ENCODE data around the gene DNA2. TPM values are rescaled to one million over a fixed set of nuclear protein-coding genes. Genes with fewer than 3 reads are reported as not detected.

DNA2 gene
- total and polyA plus RNA-seq, 2 of the 13 experiments (the other 11 are each of a cell fraction or from before 2014, with no cell fraction given): 4.8 to 27.3 TPM

DNA sequence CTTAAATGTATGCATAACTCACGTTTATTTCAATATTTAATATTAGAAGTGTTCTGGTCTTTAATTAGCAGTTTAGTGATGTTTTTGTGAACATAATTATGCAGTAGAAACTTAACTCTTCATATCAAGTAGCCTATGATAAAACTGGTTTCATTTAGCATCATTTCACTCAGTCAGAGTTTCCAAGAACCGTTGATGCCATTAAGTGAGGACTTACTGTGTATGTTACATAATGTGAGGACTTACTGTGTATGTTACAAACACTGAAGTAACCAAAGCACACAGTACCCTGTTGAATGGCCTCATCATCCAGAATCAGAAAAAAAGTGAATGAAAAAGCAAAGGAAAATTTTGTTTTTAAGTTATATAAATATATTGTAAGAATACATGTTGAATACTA lies 106.2 kb downstream of the DNA2 start:
- POLR2A ChIA-PET: no interaction called here
- no peaks in the 10 kb centered on the region for H3K9me3 ChIP-seq (ENCODE audit: low read length)
- no peaks in the 10 kb centered on the region for H3K79me2 ChIP-seq (ENCODE audit: insufficient read depth, low read length)
- H3K4me2 ChIP-seq (ENCODE audit: low read depth, low read length): no peak overlapping the region
- no peaks in the 10 kb centered on the region for H4K20me1 ChIP-seq (ENCODE audit: insufficient read depth, low read length)
- CTCF ChIA-PET (ENCODE audit: low intra/inter-chr PET ratio, low total read pairs): no interaction called here
- TF ChIP-seq ESRRA (CRISPR knock-in tag; IDR thresholded peaks at IDR 0.05; ENCODE audit: low read depth): no peak
- no peak for TF ChIP-seq JUNB (CRISPR knock-in tag; IDR thresholded peaks at IDR 0.05; ENCODE audit: borderline replicate concordance)
- no peak for TF ChIP-seq HCFC1 (IDR thresholded peaks at IDR 0.05; ENCODE audit: low read depth, low read length)
- TF ChIP-seq, protein P1, sequence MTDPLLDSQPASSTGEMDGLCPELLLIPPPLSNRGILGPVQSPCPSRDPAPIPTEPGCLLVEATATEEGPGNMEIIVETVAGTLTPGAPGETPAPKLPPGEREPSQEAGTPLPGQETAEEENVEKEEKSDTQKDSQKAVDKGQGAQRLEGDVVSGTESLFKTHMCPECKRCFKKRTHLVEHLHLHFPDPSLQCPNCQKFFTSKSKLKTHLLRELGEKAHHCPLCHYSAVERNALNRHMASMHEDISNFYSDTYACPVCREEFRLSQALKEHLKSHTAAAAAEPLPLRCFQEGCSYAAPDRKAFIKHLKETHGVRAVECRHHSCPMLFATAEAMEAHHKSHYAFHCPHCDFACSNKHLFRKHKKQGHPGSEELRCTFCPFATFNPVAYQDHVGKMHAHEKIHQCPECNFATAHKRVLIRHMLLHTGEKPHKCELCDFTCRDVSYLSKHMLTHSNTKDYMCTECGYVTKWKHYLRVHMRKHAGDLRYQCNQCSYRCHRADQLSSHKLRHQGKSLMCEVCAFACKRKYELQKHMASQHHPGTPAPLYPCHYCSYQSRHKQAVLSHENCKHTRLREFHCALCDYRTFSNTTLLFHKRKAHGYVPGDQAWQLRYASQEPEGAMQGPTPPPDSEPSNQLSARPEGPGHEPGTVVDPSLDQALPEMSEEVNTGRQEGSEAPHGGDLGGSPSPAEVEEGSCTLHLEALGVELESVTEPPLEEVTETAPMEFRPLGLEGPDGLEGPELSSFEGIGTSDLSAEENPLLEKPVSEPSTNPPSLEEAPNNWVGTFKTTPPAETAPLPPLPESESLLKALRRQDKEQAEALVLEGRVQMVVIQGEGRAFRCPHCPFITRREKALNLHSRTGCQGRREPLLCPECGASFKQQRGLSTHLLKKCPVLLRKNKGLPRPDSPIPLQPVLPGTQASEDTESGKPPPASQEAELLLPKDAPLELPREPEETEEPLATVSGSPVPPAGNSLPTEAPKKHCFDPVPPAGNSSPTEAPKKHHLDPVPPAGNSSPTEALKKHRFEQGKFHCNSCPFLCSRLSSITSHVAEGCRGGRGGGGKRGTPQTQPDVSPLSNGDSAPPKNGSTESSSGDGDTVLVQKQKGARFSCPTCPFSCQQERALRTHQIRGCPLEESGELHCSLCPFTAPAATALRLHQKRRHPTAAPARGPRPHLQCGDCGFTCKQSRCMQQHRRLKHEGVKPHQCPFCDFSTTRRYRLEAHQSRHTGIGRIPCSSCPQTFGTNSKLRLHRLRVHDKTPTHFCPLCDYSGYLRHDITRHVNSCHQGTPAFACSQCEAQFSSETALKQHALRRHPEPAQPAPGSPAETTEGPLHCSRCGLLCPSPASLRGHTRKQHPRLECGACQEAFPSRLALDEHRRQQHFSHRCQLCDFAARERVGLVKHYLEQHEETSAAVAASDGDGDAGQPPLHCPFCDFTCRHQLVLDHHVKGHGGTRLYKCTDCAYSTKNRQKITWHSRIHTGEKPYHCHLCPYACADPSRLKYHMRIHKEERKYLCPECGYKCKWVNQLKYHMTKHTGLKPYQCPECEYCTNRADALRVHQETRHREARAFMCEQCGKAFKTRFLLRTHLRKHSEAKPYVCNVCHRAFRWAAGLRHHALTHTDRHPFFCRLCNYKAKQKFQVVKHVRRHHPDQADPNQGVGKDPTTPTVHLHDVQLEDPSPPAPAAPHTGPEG (CRISPR knock-in tag; IDR thresholded peaks at IDR 0.05): no peak
- no peak for TF ChIP-seq RBAK (CRISPR knock-in tag; IDR thresholded peaks at IDR 0.05)
- TF ChIP-seq KAT2B (IDR thresholded peaks at IDR 0.05; ENCODE audit: borderline replicate concordance, low read depth, low read length): no peak
- TF ChIP-seq ZNF737 (CRISPR knock-in tag; IDR thresholded peaks at IDR 0.05; ENCODE audit: borderline replicate concordance): no peak
- no peak for TF ChIP-seq ZNF441 (CRISPR knock-in tag; IDR thresholded peaks at IDR 0.05; ENCODE audit: borderline replicate concordance)
- no peak for TF ChIP-seq CEBPB (IDR thresholded peaks at IDR 0.05; ENCODE audit: borderline replicate concordance, low read depth, low read length)
- TF ChIP-seq, protein P2, sequence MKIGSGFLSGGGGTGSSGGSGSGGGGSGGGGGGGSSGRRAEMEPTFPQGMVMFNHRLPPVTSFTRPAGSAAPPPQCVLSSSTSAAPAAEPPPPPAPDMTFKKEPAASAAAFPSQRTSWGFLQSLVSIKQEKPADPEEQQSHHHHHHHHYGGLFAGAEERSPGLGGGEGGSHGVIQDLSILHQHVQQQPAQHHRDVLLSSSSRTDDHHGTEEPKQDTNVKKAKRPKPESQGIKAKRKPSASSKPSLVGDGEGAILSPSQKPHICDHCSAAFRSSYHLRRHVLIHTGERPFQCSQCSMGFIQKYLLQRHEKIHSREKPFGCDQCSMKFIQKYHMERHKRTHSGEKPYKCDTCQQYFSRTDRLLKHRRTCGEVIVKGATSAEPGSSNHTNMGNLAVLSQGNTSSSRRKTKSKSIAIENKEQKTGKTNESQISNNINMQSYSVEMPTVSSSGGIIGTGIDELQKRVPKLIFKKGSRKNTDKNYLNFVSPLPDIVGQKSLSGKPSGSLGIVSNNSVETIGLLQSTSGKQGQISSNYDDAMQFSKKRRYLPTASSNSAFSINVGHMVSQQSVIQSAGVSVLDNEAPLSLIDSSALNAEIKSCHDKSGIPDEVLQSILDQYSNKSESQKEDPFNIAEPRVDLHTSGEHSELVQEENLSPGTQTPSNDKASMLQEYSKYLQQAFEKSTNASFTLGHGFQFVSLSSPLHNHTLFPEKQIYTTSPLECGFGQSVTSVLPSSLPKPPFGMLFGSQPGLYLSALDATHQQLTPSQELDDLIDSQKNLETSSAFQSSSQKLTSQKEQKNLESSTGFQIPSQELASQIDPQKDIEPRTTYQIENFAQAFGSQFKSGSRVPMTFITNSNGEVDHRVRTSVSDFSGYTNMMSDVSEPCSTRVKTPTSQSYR (CRISPR knock-in tag; IDR thresholded peaks at IDR 0.05; ENCODE audit: borderline replicate concordance): no peak
- no peak for TF ChIP-seq SCMH1 (CRISPR knock-in tag; IDR thresholded peaks at IDR 0.05; ENCODE audit: borderline replicate concordance)
- no peak for TF ChIP-seq ZC3H13 (CRISPR knock-in tag; IDR thresholded peaks at IDR 0.05)
- DNase-seq (ENCODE audit: low spot score) (no peak), FAIRE-seq (no peak), ATAC-seq (no peak)
- H3K27ac ChIP-seq (ENCODE audit: extremely low read length, insufficient read depth, low read length): no peak overlapping the region
- H3K36me3 ChIP-seq (replicated peaks in 1 of 2; ENCODE audit: control insufficient read depth in 1 of 2, insufficient read depth in 2 of 2, low read length in 2 of 2): peaks cover 4 to 22% of the 10 kb centered on the region in 2 experiments; a peak in 3 of 5 replicates
- BruUV-seq (replicated peaks): no TSS peak
- in situ Hi-C loops (cut with HindIII; ENCODE audit: extremely low pct_ligation_motif_present, low pct_unique_long_range_greater_than_20kb) (no loop called here), intact Hi-C loops (cut with micrococcal nuclease; ENCODE audit: unreplicated experiment) (no loop called here)
- H3K4me1 ChIP-seq (ENCODE audit: insufficient read depth, low read length): peaks cover 4% of the 10 kb centered on the region; the same call in 1 of the 2 replicates
- no peak overlapping the region for H3K4me3 ChIP-seq (replicated peaks in 1 of 3; ENCODE audit: insufficient read depth in 1 of 3, low read depth in 2 of 3, low read length in 3 of 3)
- no peak overlapping the region for H3K9ac ChIP-seq (ENCODE audit: insufficient read depth, low read depth, low read length)
- 97% methylated on average over 2 of the region's 2 CpGs for WGBS (ENCODE audit: low lambda C conversion rate)
- H2AFZ ChIP-seq (ENCODE audit: low read length): no peak overlapping the region
- H3K27me3 ChIP-seq (ENCODE audit: control insufficient read depth in 1 of 2, insufficient read depth in 2 of 2, low read length in 2 of 2): no peaks in the 10 kb centered on the region

All from HepG2 (cell line).